GM19455 (cell line): Measurements from ENCODE around the gene AQP6.

Experiments
- ATAC-seq: cut with Tn5 transposase; IDR thresholded peaks from one replicate; pipeline ENCODE4 v1.9.1; 2021; ENCODE audit not compliant: unreplicated experiment

The AQP6 gene

DNA sequence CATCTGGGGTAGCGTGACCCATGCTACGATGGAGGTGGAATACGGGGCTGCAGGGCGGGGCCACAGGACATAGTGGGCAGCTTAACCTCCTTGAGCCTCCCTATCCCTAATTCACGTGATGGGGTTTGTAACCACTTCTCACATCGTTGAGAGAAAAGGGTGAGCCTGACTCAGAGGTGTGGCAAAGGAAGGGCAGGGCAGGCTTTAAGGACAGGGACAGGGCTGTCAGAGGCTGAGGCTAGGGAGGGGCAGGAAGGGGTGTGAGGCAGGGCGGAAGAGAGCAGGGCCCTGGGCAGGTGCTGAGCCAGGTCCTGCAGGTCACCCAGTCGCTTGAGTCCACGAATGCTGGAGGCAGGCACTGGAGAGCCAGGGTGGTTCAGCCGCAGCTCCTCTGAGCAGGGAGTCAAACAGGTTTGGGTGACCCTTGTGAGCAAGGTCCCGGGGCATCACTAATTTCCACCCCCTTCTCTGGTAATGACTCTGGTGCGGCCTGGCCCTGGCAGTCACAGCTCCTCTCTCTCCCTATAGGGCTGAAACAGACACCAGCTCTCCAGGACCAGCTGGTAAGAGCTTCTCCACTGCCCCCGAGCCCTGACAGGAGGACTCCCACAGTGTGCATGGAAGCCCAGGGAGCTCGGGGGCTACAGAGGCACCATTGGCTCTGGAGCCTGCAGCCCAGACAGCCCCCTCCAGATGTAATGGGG is 29.7 kb upstream of the AQP6 start:
- no peak for ATAC-seq

DNA sequence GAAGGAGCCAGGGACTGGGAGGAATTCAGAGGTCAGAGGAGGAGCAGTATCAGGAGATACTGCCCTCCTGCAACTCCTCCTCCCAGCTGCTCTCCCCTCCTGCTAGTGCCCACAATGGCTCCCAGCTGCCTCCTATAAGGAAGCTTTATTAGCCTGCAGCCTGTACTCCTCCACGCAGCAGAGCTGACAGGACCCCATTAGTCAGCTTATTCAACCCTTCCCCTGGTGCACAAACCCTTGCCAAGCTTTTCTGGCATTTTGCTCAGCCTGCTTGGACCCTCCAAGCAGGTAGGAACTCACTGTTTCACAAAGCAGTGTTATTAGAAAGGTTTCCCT is 29.2 kb upstream of the AQP6 start:
- no peak for ATAC-seq

DNA sequence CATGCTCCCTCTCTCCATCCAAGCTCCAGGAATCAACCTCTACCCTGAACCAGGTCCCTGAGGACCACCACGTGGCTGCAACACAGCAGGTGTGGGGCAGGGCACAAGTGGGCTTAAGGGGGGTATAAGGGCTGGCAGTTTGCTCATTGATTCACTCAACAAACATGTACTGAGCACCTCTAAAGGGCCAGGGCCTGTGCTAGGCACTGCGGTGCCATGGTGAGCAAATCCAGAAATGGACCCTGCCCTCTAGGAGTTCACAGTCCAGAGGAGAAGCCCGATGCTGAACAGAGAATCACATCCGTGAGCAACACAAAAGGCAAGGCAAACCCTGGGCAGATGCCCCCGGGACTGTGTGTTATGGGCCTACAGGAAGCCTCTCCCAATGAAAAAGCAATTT is 28.7 kb upstream of the AQP6 start:
- ATAC-seq, result no peak

DNA sequence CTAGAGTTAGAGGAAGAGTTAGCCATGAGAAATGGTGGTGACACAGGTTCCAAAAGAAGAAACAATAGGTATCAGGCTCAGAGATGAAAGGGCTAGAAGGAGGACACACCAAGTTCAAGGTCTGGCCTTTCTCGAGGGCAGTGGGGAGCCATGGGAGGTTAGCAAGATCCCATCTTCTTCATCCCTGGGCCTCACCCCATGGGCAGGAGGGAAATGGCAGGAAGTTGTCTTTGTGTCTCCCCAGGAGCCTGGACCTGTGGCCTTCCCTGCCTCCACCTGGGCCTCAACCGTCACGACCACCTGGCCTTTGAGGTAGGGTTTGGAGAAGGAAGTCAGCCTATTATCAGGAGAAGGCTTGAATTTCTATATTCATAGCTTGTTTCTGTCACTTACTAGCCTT is 28.0 kb upstream of the AQP6 start:
- ATAC-seq, result no peak

DNA sequence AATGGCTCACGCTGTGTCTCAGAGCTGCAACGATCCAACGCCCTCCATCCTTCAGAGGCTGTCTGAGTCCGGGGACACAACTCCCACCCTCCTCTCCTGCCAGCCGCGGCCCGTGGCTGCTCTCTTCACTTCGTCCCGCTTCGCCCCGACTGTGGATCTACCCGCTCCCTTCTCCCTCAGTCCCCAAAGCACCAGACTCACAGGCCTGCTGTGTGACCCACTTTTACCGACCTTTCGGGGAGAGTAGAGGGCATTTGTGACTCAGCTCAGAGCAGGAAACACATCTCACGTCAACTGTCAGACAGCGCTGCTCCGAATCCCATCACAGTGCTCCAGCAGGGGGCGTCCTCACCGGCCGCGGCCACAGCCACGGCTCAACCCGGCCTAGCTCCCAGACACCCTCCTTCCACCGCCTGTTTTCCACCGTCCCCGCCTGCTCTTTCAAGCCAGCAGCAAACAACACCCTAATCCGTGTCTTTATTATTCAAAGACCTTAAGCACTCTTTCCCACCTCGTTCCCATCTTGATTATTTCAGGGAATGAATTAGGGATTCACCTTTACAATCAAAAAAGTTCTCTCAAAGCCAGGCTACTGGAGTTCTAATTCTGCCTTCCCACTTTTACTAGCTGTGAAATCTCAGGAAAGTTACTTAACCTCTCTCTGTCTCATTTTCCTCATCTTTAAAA is 27.2 kb upstream of the AQP6 start:
- peak; percentile 66 for ATAC-seq

DNA sequence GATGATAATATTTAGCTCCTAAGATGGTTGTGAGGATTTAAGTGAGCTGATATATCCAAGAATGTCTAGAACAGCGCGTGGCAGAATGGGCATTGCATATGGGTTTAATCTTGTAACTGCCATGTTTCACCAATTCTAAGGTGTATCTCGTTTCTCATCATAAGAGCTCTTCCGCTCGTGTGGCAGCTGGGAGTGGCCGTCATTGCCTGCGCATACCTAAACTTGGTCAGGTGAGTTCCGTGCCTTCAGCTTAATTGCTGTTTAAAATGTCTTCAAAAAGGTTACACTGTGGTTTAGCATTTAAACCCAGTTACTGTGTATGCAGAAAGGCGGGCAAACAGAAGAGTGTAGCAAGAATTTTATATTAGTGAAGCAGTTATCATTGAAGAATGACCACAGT is 26.7 kb upstream of the AQP6 start:
- no peak for ATAC-seq

DNA sequence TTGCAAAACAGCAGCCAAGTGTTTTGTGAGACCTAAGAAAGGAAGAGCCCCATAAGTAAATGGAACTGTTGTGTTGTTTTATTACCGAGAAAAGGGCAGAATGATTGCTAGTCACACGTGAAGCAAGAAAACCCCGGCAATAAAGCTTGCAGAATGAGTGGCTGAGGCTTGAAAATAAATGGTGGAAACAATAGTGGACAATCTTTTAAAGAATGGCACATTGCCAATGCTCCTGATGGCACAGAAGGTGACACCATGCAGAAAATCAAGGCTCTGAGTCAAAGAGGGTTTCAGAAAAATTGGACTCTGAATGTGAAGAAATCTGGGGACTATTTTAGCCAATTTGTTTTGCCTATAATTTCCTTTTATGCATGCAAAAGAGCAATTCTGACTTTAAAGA is 26.2 kb upstream of the AQP6 start:
- ATAC-seq, result no peak

DNA sequence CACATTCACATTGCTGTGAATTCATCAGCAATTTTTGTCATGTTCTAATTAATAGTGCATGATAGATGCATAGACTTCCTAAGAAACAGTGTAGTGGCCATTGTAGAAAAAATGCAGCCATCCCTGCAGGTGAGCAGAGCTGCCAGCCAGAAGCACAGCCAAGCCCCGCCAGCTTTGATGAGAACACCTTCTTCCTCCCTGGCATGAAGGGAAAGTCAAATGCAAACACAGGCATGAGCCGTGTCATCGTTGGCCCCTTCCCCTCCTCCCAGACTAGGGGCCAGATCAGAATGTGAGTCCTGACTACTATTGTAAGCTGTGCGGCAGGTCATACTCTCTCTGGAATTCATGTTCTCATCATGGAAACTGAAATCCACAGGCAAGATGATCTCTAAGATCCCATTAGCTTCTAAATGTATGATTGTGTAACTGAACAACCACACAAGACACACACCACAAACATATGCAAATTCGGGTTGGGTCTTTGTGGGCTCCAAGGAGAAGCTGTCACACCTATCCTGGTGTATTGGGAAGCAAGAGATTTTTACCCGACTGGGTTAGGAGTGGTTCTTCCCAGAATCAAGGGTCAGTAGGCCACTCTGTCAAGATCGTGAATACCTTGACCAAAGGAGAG is 25.0 kb upstream of the AQP6 start:
- no peak for ATAC-seq

DNA sequence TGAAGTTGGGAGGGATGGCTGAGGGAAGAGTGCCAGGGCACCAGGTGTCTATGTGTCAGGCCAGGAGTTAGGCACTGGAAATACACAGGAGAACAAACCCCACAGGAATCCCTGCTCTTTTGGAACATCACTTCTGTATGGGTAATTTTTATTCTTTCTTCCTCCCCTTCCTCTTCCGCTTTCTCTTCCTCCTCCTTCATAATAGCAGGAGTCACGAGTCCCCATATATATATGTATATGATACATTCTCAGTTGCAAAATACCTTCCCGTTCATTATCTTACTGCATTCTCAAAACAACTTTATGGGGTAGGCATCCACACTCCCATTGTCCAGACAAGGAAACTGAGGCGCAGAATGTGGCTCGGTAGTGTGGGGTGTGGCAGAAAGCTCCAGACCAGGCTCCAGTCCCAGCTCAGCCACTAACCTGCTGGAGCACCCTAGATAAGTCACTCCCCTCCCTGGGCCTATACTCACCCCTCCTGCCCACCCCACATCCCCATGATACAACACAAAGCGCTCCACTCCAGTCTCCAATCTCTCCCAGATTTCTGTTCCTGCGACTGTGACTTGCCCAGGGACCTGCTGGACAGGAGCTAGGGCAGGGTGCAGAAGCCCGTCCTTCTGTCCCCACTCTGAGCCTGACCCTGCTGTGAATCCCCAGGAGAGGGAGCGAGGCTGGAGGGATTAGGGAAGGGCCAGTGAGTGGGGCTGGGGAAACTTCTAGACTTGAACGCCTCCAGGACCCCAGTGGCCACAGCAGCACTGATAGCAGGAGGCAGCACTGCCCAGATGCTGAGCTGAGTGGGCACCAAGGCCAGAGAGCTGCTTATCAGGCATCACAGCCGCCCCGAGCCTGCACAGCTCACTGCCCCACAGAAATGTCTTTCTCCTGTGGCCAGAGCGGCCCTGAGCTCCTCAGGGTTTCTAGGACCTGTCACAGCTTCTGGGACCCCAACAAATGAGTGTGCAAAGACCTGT is 23.6 kb upstream of the AQP6 start:
- ATAC-seq, result no peak

DNA sequence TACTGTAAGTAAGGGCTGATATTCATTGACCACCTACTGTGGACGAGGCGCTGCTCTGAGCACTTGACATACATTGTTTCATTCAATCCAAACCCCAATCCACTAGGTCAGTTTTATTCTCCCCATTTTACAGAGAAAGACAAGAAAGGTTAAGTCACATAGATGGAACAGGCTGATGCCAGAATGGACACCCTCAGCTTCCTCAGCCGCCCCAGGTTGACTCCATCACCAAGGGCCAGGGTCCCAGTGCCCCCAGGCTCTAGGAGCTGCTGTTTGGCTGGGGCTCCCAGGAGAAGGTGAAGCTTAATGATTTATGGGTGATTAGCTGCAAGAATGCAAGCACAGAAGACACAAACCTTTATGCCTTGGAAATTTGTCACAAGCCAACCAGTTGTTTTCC is 22.9 kb upstream of the AQP6 start:
- ATAC-seq, result no peak

DNA sequence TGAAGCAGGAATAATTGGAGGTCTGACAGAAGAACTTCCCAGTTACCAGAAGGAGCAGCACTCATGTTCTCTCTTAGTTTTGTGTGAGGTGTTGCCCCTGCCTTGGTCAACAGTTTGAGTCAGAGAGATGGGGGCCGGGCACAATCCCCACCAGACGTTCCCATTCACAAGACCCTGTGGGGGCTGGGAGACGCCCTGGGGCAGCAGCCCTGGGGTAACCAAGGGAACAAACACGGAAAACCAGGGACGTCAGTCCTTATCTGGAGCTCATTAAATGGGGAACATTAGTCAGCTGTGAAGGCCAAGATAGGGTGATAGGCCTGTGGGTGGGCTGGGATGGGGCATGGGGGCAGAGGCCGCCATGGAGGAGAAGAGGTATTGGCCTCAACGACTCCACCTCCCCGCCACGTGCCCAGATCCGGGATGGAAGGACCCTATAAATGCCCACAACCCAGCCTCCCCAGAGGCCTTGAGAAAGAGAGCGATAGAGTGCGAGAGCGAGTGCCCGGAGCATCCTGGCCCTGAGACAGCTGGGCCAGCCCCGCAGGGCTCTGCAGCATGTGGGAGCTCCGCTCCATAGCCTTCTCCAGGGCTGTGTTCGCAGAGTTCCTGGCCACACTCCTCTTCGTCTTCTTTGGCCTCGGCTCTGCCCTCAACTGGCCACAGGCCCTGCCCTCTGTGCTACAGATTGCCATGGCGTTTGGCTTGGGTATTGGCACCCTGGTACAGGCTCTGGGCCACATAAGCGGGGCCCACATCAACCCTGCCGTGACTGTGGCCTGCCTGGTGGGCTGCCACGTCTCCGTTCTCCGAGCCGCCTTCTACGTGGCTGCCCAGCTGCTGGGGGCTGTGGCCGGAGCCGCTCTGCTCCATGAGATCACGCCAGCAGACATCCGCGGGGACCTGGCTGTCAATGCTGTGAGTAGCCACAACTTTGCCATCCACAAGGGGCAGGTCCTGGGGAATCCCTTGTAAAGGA is 22.2 kb upstream of the AQP6 start, which contains the start of gene AQP2:
Gene AQP2, plus strand, starts transcription at position 465 of the 979 bp plus-strand sequence. Its CDS starts 94 bp downstream, at position 559.
- ATAC-seq, result no peak

DNA sequence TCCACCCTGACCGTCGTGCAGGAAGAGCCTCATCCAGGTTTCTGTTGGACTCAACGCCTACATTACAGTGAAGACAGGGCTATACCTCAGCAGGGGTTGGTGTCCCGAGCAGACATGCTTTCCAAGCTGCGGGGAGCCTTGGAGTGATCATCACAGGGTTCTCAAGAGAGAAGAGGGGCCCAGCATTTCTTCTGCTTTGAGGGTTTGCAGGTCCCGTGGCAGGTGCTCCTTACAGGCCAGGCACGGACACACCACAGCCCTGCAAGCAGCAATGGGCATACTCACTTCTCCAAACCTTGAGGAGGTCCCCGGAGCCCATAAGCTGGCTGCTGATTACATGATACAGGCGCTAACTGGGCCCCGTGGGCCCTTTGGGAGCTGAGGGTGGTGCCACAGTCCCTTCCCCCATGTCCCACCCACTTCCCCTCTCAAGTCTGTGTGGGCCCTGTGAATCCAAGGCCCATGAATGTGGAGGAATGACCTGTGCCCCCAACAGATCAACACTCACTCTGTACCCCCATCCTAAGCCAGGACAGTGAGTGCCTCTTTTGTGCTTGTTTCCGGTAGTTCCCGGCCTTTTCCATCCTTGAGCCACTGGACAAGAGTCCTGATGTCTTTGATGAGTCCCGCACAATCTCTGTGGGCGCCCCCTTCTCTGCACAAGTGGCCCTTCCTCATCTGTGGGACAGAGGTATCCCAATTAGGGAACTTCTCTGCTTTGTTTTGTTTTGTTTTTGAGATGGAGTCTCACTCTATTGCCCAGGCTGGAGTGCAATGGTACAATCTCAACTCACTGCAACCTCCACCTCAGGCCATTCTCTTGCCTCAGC is 21.1 kb upstream of the AQP6 start:
- no peak for ATAC-seq

DNA sequence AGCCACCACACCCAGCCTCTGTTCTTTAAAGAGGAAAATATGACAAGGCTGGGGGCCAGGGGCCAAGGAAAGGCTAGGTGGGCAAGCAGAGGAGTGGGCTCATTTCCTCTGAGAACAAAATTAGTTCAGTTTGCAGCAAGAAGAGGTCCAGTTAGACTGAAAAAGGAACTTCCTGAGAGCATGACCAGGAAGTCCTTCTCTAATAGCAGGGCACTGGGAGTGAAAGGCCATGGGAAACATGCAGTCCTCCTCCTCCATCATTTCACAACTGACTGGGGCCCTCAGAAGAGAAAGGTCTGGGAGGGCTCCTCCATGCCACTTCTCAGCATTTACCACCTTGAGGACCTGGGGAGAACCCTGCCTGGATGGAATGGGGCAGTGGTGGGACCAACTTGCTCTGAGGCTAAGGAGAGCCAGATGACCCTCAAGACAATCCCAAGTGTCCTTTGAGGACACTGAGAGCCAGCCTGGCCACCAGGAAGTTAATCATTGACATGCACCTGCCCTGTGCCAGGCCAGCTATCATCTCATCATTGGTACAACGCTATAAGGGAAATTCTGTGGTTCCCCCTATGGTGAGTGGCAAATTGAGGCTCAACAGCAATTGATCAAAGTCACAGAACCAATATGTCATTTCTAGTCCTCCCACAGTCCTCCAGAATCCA is 20.2 kb upstream of the AQP6 start:
- ATAC-seq, result no peak

DNA sequence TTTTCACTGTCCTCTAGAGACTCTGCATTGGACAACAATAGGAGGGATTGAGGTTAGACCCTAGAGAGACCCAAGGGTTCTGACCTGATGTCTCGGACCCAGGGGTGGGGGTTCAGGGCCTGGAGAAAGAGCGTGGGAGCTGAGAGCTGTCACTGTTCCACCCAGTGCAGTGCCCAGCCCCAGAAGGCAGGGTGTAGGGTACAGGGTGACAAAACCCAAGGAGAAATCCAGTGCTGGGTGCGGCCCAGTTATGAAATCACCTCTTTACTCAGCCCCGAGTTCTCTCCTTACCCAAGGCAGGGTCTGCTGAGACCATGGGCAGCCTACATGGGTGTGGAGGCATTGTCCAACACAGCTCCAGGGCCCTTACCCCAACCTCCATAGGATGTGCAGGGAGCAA is 19.6 kb upstream of the AQP6 start:
- no peak for ATAC-seq

DNA sequence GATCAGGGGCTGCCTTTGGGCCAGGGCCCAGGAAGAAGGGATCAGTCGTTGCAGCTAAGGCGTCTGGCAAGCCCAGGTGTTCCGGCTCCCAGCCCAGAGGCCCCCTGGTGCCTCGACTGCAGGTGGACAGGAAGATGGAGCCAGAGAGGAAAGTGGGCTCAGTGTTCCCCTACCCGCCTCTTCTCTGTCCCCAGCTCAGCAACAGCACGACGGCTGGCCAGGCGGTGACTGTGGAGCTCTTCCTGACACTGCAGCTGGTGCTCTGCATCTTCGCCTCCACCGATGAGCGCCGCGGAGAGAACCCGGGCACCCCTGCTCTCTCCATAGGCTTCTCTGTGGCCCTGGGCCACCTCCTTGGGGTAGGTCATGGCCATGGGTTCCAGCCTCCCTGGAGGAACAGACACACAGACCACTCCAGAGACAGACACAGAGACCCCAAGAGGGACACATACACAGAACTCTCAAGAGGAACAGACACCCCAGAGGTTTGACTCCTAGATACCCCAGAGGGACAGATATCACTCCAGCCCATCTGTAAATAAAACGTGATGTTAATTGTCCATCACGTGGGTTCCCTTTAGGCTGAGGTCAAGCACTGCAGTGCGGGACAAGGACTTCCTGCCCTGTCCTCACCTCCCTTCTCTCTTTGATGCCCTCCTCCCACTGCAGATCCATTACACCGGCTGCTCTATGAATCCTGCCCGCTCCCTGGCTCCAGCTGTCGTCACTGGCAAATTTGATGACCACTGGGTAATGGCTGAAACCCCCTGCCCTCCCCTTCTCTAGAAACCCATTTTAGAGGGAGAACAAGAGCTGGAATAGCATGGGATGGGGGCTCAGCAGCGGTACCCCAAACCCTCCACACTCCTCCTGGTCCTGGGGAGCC is 18.5 kb upstream of the AQP6 start:
- no peak for ATAC-seq

DNA sequence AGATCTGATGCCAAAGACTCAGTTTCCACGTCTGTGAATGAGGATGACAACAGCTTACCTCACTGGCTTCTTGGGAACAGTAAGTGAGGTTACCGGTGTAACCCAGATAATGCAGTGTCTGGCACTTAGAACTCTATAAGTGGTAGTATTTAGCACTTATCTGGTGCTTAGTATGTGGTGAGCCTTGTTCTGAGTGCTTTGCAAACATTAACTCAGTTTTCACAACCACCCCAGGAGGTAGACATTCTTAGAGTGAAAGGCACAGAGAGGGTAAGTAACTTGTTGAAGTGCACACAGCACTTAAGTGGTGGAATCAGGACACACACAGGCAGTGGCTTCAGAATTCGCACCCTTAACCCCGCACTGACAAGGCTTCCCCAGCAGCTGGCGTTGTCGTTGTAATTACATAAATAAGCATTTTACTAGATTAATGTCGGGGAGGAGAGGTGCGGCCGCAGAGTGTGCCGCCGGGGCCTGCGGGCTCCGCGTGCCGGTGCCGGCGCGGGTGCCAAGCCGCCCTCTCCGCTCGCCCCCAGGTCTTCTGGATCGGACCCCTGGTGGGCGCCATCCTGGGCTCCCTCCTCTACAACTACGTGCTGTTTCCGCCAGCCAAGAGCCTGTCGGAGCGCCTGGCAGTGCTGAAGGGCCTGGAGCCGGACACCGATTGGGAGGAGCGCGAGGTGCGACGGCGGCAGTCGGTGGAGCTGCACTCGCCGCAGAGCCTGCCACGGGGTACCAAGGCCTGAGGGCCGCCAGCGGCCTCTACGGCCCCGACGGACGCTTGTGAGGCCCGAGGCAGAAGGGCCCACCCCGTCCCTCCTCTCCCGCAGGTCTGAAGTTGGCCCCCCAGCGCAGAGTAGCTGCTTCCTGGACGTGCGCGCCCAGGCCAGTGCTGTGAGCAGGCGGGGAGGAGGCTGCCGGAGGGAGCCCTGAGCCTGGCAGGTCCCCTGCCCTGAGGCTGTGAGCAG is 17.6 kb upstream of the AQP6 start:
- no peak for ATAC-seq
